Subcutaneous abdominal adipose tissue (tissue), 5 donors: ENCODE measurements around the gene GNB3.

Source experiments
- H3K27ac ChIP-seq: one replicate; pipeline ENCODE4 v1.7.0; 2013; ENCODE audit warnings: low read depth, mild to moderate bottlenecking, inconsistent platforms, low read length, moderate library complexity
- H3K27me3 ChIP-seq, 5 donors: one replicate each; pipeline ENCODE4 v1.7.0; 2013; ENCODE audit warnings: low read length in 5 of 5, inconsistent platforms in 1 of 5; ENCODE audit not compliant: control insufficient read depth in 5 of 5, insufficient read depth in 4 of 5
- H3K36me3 ChIP-seq, 5 donors: one replicate each; pipeline ENCODE4 v1.7.0; 2013; ENCODE audit warnings: low read length in 5 of 5; ENCODE audit not compliant: control insufficient read depth in 5 of 5, insufficient read depth in 5 of 5
- H3K4me1 ChIP-seq, 5 donors: one replicate each; pipeline ENCODE4 v1.7.0; 2013; ENCODE audit warnings: low read length in 5 of 5, mild to moderate bottlenecking in 3 of 5, moderate library complexity in 1 of 5; ENCODE audit not compliant: control insufficient read depth in 5 of 5, insufficient read depth in 5 of 5
- H3K4me3 ChIP-seq, 5 donors: one replicate each; pipeline ENCODE4 v1.7.0; 2013; ENCODE audit warnings: low read length in 5 of 5, low read depth in 1 of 5
- H3K9ac ChIP-seq, 5 donors: one replicate each; pipeline ENCODE4 v1.7.0; 2013; ENCODE audit warnings: low read length in 5 of 5, mild to moderate bottlenecking in 4 of 5, moderate library complexity in 3 of 5
- H3K9me3 ChIP-seq, 5 donors: one replicate each; pipeline ENCODE4 v1.7.0; 2013; ENCODE audit warnings: low read length in 5 of 5; ENCODE audit not compliant: control insufficient read depth in 5 of 5
- donor health status: healthy.
- donor health status: healthy.
- donor health status: healthy.
- donor health status: healthy.
- donor health status: healthy.

Gene GNB3

GRCh38 chr12:6822426-6823135, 18.1 kb upstream of the GNB3 start:
- Histone ChIP-seq H3K4me3 (peak overlapping the region in 1 of 5 donors; percentile 61), H3K36me3 (peaks cover 0 to 12% (median 4%) of the 10 kb centered on the region in 5 donors), H3K4me1 (peaks cover 0 to 27% (median 23%) of the 10 kb centered on the region in 5 donors), H3K9ac (no peak overlapping the region), H3K9me3 (no peaks in the 10 kb centered on the region), H3K27me3 (peaks cover 32 to 55% (median 41%) of the 10 kb centered on the region in 5 donors), H3K27ac (no peak overlapping the region)

GRCh38 chr12:6823182-6824084, 17.3 kb upstream of the GNB3 start:
- no peaks in the 10 kb centered on the region for H3K9me3 ChIP-seq
- H3K4me3 ChIP-seq = no peak overlapping the region
- H3K4me1 ChIP-seq = peaks cover 0 to 30% (median 25%) of the 10 kb centered on the region in 5 donors
- no peak overlapping the region for H3K9ac ChIP-seq
- peaks cover 0 to 7% (median 0%) of the 10 kb centered on the region in 5 donors for H3K36me3 ChIP-seq
- no peak overlapping the region for H3K27ac ChIP-seq
- peaks cover 32 to 56% (median 44%) of the 10 kb centered on the region in 5 donors for H3K27me3 ChIP-seq

- Histone ChIP-seq H3K4me1 (peaks cover 0 to 37% (median 32%) of the 10 kb centered on the region in 5 donors), H3K27ac (no peak overlapping the region), H3K9ac (no peak overlapping the region)
Measured at GRCh38 chr12:6824085-6824775, 16.5 kb upstream of the GNB3 start.

GRCh38 chr12:6824901-6825381, 15.8 kb upstream of the GNB3 start:
- Histone ChIP-seq H3K27me3 (peaks cover 43 to 68% (median 56%) of the 10 kb centered on the region in 5 donors), H3K9me3 (no peaks in the 10 kb centered on the region), H3K9ac (no peak overlapping the region), H3K36me3 (no peaks in the 10 kb centered on the region), H3K4me3 (no peak overlapping the region), H3K27ac (no peak overlapping the region), H3K4me1 (peaks cover 0 to 44% (median 36%) of the 10 kb centered on the region in 5 donors)

More at GRCh38 chr12:6824085-6824775, 16.5 kb upstream of the GNB3 start:
- peaks cover 36 to 61% (median 49%) of the 10 kb centered on the region in 5 donors for H3K27me3 ChIP-seq
- H3K4me3 ChIP-seq = no peak overlapping the region
- H3K9me3 ChIP-seq = no peaks in the 10 kb centered on the region
- peaks cover 0 to 4% (median 0%) of the 10 kb centered on the region in 5 donors for H3K36me3 ChIP-seq

- Histone ChIP-seq H3K27ac (no peak overlapping the region), H3K4me1 (peaks cover 0 to 46% (median 36%) of the 10 kb centered on the region in 5 donors), H3K4me3 (no peak overlapping the region), H3K9ac (no peak overlapping the region), H3K36me3 (no peaks in the 10 kb centered on the region), H3K9me3 (no peaks in the 10 kb centered on the region), H3K27me3 (peaks cover 43 to 65% (median 62%) of the 10 kb centered on the region in 5 donors)
Measured at GRCh38 chr12:6825398-6826124, 15.2 kb upstream of the GNB3 start.

- H3K9me3 ChIP-seq = no peaks in the 10 kb centered on the region
Measured at GRCh38 chr12:6826125-6826733, 14.5 kb upstream of the GNB3 start.

GRCh38 chr12:6826734-6827436, 13.8 kb upstream of the GNB3 start:
- Histone ChIP-seq H3K4me1 (peaks cover 0 to 40% (median 27%) of the 10 kb centered on the region in 5 donors), H3K27me3 (peaks cover 41 to 61% (median 57%) of the 10 kb centered on the region in 5 donors), H3K27ac (no peak overlapping the region), H3K9ac (no peak overlapping the region), H3K4me3 (no peak overlapping the region), H3K36me3 (peaks cover 0 to 2% (median 0%) of the 10 kb centered on the region in 5 donors), H3K9me3 (no peaks in the 10 kb centered on the region)

More at GRCh38 chr12:6826125-6826733, 14.5 kb upstream of the GNB3 start:
- Histone ChIP-seq H3K27me3 (peaks cover 43 to 64% (median 59%) of the 10 kb centered on the region in 5 donors), H3K4me1 (peaks cover 0 to 44% (median 31%) of the 10 kb centered on the region in 5 donors), H3K9ac (no peak overlapping the region), H3K27ac (no peak overlapping the region), H3K36me3 (no peaks in the 10 kb centered on the region), H3K4me3 (no peak overlapping the region)

GRCh38 chr12:6827437-6827911, 13.3 kb upstream of the GNB3 start:
- Histone ChIP-seq H3K9ac (no peak overlapping the region), H3K27ac (no peak overlapping the region), H3K4me1 (peaks cover 0 to 35% (median 21%) of the 10 kb centered on the region in 5 donors), H3K36me3 (peaks cover 0 to 2% (median 0%) of the 10 kb centered on the region in 5 donors), H3K27me3 (peaks cover 36 to 55% (median 51%) of the 10 kb centered on the region in 5 donors), H3K9me3 (no peaks in the 10 kb centered on the region), H3K4me3 (no peak overlapping the region)
